HG03175 (cell line): ENCODE data around the gene SFTA2.
A peak's percentile ranks its signal among the peaks of the same experiment; 100 is the strongest.
"Not testable (repeated sequence)": the region's sequence is repeated elsewhere in the genome, so short reads cannot be mapped to it uniquely, and the experiment has no call there.

Source experiments
- ATAC-seq: cut with Tn5 transposase; IDR thresholded peaks from one replicate; pipeline ENCODE4 v1.9.1; 2021; ENCODE audit warnings: mild to moderate bottlenecking, moderate library complexity; ENCODE audit not compliant: unreplicated experiment

SFTA2 gene

GRCh38 chr6:30931969-30932645, at the start of gene SFTA2:
TSS of gene SFTA2 (minus strand) at chr6:30932170. CDS start at chr6:30932096, 74 bp downstream.
- no peak for ATAC-seq

- no peak for ATAC-seq
These were observed 47.7 kb upstream of the SFTA2 start for GRCh38 chr6:30979690-30980089.

GRCh38 chr6:30979141-30979540, 47.2 kb upstream of the SFTA2 start:
- ATAC-seq: no peak

- no peak for ATAC-seq
These were observed 42.7 kb upstream of the SFTA2 start for GRCh38 chr6:30974490-30975252.

- ATAC-seq: no peak
These were observed 40.8 kb upstream of the SFTA2 start for GRCh38 chr6:30972816-30973215.

GRCh38 chr6:30970946-30971345, 39.0 kb upstream of the SFTA2 start:
- ATAC-seq: no peak

- ATAC-seq: not testable (repeated sequence)
These were observed 37.2 kb upstream of the SFTA2 start for GRCh38 chr6:30969171-30969570.

GRCh38 chr6:30966154-30966553, 34.2 kb upstream of the SFTA2 start:
- no peak for ATAC-seq

- no peak for ATAC-seq
These were observed 33.2 kb upstream of the SFTA2 start for GRCh38 chr6:30965140-30965601.

GRCh38 chr6:30964075-30964474, 32.1 kb upstream of the SFTA2 start:
- ATAC-seq: no peak

- ATAC-seq: no peak
These were observed 31.7 kb upstream of the SFTA2 start for GRCh38 chr6:30963641-30964040.

GRCh38 chr6:30962716-30963115, 30.7 kb upstream of the SFTA2 start:
- no peak for ATAC-seq

- ATAC-seq: no peak
These were observed 29.1 kb upstream of the SFTA2 start for GRCh38 chr6:30960907-30961673.

- no peak for ATAC-seq
These were observed 25.7 kb upstream of the SFTA2 start for GRCh38 chr6:30957716-30958115.

GRCh38 chr6:30955367-30956042, 23.5 kb upstream of the SFTA2 start:
- ATAC-seq: peak; percentile 58

GRCh38 chr6:30954631-30955366, 22.8 kb upstream of the SFTA2 start:
- ATAC-seq: no peak

GRCh38 chr6:30951907-30952469, 20.0 kb upstream of the SFTA2 start:
- no peak for ATAC-seq

GRCh38 chr6:30948811-30949210, 16.8 kb upstream of the SFTA2 start:
- no peak for ATAC-seq

GRCh38 chr6:30947231-30947630, 15.3 kb upstream of the SFTA2 start:
- ATAC-seq: no peak

GRCh38 chr6:30945281-30945680, 13.3 kb upstream of the SFTA2 start:
- no peak for ATAC-seq
